Testis (tissue), 3 donors: ENCODE data around the gene MROH8. TPM values are rescaled to one million over a fixed set of nuclear protein-coding genes. Genes with fewer than 3 reads are reported as not detected.

Experiments
- DNase-seq: peaks from one replicate; pipeline ENCODE4 v3.0.0-alpha.2; 2019
- H3K27ac ChIP-seq, 2 donors: fragments of 200-600 bp; sonication (generic); one replicate each; pipeline ENCODE4 v1.5.1; 2019
- H3K27me3 ChIP-seq: fragments of 200-600 bp; sonication (generic); one replicate; pipeline ENCODE4 v1.5.1; 2019
- H3K36me3 ChIP-seq: fragments of 200-600 bp; sonication (generic); one replicate; pipeline ENCODE4 v1.5.1; 2017; ENCODE audit warnings: low read depth; ENCODE audit errors: missing control alignments
- H3K4me1 ChIP-seq: fragments of 200-600 bp; sonication (generic); one replicate; pipeline ENCODE4 v1.5.1; 2019
- H3K4me3 ChIP-seq, 2 donors: fragments of 200-600 bp; sonication (generic); one replicate each; pipeline ENCODE4 v1.5.1; 2017 to 2019
- H3K9me3 ChIP-seq: fragments of 200-600 bp; sonication (generic); one replicate; pipeline ENCODE4 v1.5.1; 2017
- POLR2A ChIP-seq: fragments of 450-650 bp; IDR thresholded peaks from one replicate; pipeline ENCODE4 v1.6.1; 2017; ENCODE audit warnings: antibody characterized with exemption, mild to moderate bottlenecking, moderate library complexity
- WGBS, 2 donors: methylation state at CpG; one replicate each; pipeline ENCODE4 v1.1.5; 2018; 5-methylcytosine and 5-hydroxymethylcytosine counted together
- intact Hi-C: fragments of 100-400 bp; cut with DNase I; formaldehyde crosslinking; loops from one replicate; pipeline ENCODE4 v1.15.1; 2023; ENCODE audit warnings: low total_unique reads
- polyA plus RNA-seq: library from polyadenylated mRNA; stranded (reverse); fragments of 350-450 nt; fragmentation: Illumina TruSeq; extraction: RNeasy Lipid Tissue Mini Kit (QIAGEN cat#74804); gene quantifications from one replicate; pipeline ENCODE4 v1.2.3, GENCODE V29; 2014; ENCODE audit warnings: low read depth, low replicate concordance; ENCODE audit not compliant: insufficient read depth
- total RNA-seq, 2 donors: library from RNA; depleted of rRNA; stranded (reverse); fragments of >200 nt; gene quantifications; one replicate each; pipeline ENCODE4 v1.2.3, GENCODE V29; 2016
- TF ChIP-seq, protein P1 (sequence below), 3 experiments: fragments of 450-650 bp in 2 of 3; fragments of 200-600 bp in 1 of 3; sonication (generic) in 1 of 3; IDR thresholded peaks; one replicate each; pipeline ENCODE4 v1.5.1; 2016 to 2019; ENCODE audit warnings: antibody characterized with exemption in 3 of 3, mild to moderate bottlenecking in 2 of 3, moderate library complexity in 1 of 3

The MROH8 gene
- total and polyA plus RNA-seq, 3 donors from 2014 or later = 36.6 to 93.8 (median 43.5) TPM

DNA sequence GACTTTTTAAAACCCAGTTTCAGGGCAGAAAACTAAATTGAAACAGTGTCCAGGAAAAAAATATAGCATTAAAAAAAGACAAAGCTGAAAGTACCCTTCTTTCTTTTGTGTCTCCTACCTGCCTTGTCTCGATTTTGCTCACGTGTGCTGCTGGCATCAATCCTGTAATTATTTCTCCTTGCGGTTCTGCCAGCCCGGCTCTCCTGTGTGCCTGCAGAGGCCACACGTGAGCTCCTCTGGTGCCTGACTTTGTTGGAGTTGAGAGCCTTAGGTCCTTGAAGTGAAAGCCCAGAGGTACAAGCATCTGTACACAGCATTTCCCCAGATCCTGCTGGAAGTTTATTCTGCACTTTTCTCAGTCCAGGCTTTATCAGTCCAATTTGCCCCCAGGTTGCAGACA, 45.8 kb upstream of the MROH8 start:
- no peak for DNase-seq
- 60 to 84% methylated on average over 5 of the region's 5 CpGs for WGBS, 2 donors

DNA sequence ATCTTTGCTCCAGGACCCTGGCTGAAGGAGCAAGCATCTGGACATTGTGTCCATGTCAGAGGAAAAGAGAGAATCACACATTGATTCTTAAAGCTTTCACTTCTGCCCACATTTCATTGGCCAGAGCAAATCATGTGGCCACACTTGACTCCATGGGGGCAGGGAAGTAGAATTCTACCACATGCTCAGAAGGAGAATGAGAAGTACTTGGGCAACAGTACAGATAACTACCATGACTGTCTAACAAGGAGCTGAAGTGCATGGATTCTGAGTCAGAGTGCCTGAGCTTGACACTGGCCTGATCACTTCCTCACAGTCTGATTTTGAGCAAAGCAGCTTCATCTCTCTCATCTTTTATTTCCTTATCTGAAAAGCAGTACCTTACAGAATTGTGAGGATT, 43.7 kb upstream of the MROH8 start:
- Histone ChIP-seq H3K9me3 (no peaks in the 10 kb centered on the region), H3K36me3 (no peaks in the 10 kb centered on the region), H3K27ac (no peak overlapping the region), H3K4me1 (peaks cover 30% of the 10 kb centered on the region), H3K4me3 (no peak overlapping the region), H3K27me3 (no peaks in the 10 kb centered on the region)
- TF ChIP-seq POLR2A = no peak
- TF ChIP-seq, protein P1, sequence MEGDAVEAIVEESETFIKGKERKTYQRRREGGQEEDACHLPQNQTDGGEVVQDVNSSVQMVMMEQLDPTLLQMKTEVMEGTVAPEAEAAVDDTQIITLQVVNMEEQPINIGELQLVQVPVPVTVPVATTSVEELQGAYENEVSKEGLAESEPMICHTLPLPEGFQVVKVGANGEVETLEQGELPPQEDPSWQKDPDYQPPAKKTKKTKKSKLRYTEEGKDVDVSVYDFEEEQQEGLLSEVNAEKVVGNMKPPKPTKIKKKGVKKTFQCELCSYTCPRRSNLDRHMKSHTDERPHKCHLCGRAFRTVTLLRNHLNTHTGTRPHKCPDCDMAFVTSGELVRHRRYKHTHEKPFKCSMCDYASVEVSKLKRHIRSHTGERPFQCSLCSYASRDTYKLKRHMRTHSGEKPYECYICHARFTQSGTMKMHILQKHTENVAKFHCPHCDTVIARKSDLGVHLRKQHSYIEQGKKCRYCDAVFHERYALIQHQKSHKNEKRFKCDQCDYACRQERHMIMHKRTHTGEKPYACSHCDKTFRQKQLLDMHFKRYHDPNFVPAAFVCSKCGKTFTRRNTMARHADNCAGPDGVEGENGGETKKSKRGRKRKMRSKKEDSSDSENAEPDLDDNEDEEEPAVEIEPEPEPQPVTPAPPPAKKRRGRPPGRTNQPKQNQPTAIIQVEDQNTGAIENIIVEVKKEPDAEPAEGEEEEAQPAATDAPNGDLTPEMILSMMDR (IDR thresholded peaks at IDR 0.05) = no peak
- intact Hi-C loops = no loop called here
- DNase-seq = no peak

More for the DNA sequence above, 45.8 kb upstream of the MROH8 start:
- no peak overlapping the region for H3K27ac ChIP-seq
- no peak overlapping the region for H3K4me3 ChIP-seq
- no peaks in the 10 kb centered on the region for H3K36me3 ChIP-seq
- no peaks in the 10 kb centered on the region for H3K27me3 ChIP-seq
- TF ChIP-seq, protein P1 (IDR thresholded peaks at IDR 0.05) = no peak
- no peak for TF ChIP-seq POLR2A
- H3K4me1 ChIP-seq = peaks cover 23% of the 10 kb centered on the region
- intact Hi-C loops = no loop called here
- no peaks in the 10 kb centered on the region for H3K9me3 ChIP-seq

DNA sequence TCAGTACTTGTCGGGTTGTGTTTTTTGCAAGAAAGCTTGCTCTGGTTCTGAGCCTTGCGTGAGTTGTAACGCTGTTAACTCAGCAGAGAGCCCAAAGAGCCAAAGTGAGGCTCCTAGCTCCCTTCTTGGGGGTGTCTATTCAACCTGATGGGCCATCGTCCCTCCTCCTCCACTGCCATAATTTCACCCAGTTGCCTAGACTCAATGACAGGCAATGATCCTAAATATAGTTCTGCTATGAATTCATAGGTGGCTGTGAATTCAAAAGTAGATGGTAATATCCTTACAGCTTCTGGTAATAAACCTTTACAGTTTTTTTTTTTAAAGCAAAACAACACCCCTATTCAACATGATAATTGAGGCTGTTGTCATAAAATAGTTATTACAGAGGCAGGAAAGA, 42.7 kb upstream of the MROH8 start:
- H3K27ac ChIP-seq = no peak overlapping the region
- H3K36me3 ChIP-seq = no peaks in the 10 kb centered on the region
- DNase-seq = no peak
- H3K27me3 ChIP-seq = no peaks in the 10 kb centered on the region
- no peaks in the 10 kb centered on the region for H3K9me3 ChIP-seq
- intact Hi-C loops = no loop called here
- 73 to 86% methylated on average over 4 of the region's 4 CpGs for WGBS, 2 donors
- H3K4me1 ChIP-seq = peaks cover 24% of the 10 kb centered on the region
- TF ChIP-seq, protein P1 (IDR thresholded peaks at IDR 0.05) = no peak
- no peak for TF ChIP-seq POLR2A
- H3K4me3 ChIP-seq = no peak overlapping the region

DNA sequence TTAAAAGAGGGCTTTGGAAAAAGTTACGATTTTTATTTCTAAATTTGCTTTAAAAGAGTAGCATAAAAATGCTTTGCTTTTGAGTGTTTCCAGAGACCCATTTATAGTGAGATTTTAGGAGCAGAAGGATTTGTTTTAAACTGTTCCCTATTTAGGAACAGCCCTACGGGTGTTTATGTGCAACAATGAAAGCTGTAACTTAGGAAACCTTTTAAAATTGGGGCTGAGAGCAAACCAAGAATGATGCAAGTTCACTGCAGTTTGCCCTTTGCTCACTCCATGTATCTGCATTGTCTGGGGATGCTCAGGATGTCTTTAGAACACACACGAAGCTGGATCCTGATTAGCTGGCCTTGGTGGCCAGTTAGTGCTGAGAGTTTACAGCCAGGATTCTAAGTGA, 41.4 kb upstream of the MROH8 start:
- TF ChIP-seq POLR2A = no peak
- TF ChIP-seq, protein P1 (IDR thresholded peaks at IDR 0.05) = no peak
- Histone ChIP-seq H3K4me1 (peaks cover 19% of the 10 kb centered on the region), H3K36me3 (no peaks in the 10 kb centered on the region), H3K27me3 (no peaks in the 10 kb centered on the region), H3K27ac (peak overlapping the region; percentile 5 to 42), H3K9me3 (no peaks in the 10 kb centered on the region), H3K4me3 (no peak overlapping the region)
- DNase-seq = peak; percentile 50
- intact Hi-C loops = no loop called here
- WGBS, 2 donors = 39 to 50% methylated on average over 3 of the region's 3 CpGs

DNA sequence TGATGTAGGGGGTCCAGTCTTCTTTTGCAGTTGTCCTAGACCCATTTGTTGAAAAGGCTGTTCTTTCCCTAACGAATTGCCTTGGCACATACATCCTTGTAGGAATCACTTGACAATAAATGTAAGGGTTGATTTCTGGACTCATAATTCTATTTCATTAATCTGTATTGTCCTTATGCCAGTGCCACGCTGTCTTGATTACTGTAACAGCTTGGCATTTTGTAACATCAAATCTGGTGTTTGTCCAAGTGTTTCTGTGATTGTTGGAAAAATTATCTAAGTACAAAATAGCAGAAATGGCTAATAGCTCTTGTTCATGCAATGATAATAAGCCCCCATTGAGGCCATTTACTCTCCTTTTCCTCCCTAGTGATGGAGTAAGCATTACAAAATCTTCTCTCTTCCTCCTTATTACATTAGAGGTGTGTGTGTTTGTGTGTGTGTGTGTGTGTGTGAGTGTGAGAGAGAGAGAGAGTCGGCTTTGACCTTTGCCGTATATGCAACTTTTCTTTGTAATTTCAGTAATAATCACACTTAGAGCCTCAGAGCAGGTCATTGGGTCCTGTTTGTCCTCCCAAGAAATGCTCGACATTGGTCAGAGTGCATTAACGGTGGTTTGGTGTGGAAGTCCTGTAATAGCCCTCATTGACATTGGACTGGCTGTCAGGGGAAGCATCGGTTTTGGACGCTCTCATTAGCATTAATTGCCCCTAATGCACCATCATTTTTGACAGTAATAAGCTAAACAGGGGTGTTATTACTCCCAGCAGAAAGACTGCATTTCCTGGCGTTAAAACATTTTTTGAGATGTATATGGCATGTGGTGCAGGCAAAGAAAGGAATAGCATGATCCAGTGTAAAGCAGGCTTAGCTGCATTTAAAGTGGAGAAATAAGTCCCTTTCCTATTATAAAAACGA, 40.7 kb upstream of the MROH8 start:
- no peaks in the 10 kb centered on the region for H3K36me3 ChIP-seq
- DNase-seq = no peak
- 55 to 61% methylated on average over 10 of the region's 10 CpGs for WGBS, 2 donors
- H3K27me3 ChIP-seq = no peaks in the 10 kb centered on the region
- H3K4me3 ChIP-seq = no peak overlapping the region
- TF ChIP-seq, protein P1 (IDR thresholded peaks at IDR 0.05) = no peak
- TF ChIP-seq POLR2A = no peak
- H3K9me3 ChIP-seq = no peaks in the 10 kb centered on the region
- H3K27ac ChIP-seq = peak overlapping the region; percentile 5 to 42
- H3K4me1 ChIP-seq = peaks cover 19% of the 10 kb centered on the region
- intact Hi-C loops = no loop called here
